H1 (cell line): Measurements from ENCODE around the gene PANX2. TPM values are rescaled to one million over a fixed set of nuclear protein-coding genes. Genes with fewer than 3 reads are reported as not detected.
A peak's percentile ranks its signal among the peaks of the same experiment; 100 is the strongest.

Experiments
- CTCF ChIA-PET: fragments of 300-600 bp; sonication (Branson Sonifier 250); formaldehyde crosslinking; loops from one replicate; lab custom pipeline; 2021; ENCODE audit not compliant: partially characterized antibody; lab: Charles Lee
- POLR2A ChIA-PET: fragments of 300-600 bp; sonication (Branson Sonifier 250); formaldehyde crosslinking; loops from one replicate; lab custom pipeline; 2021; ENCODE audit warnings: inconsistent platforms; ENCODE audit not compliant: partially characterized antibody; lab: Charles Lee
- DNase-seq, 2 experiments: peaks; one replicate each; pipeline versions ENCODE4 v3.0.0 to v3.0.0-alpha.2; 2010 to 2022; ENCODE audit warnings: low spot score in 2 of 2, low read depth in 1 of 2, mixed read lengths in 1 of 2
- FAIRE-seq: peaks from 2 replicates; lab custom pipeline; 2011; peaks lifted over from hg19 to GRCh38; lab: Jason Lieb, UNC
- H2AFZ ChIP-seq: 2 replicates; pipeline ENCODE4 v1.8.1; 2012; ENCODE audit warnings: low read length, inconsistent platforms
- H2AK5ac ChIP-seq: 2 replicates; pipeline ENCODE4 v1.6.1; 2013; ENCODE audit warnings: low read depth, low read length
- H2BK120ac ChIP-seq: replicated peaks from 2 replicates; pipeline ENCODE3; 2013; ENCODE audit warnings: low read depth, low read length, inconsistent platforms
- H2BK12ac ChIP-seq: 2 replicates; pipeline ENCODE4 v1.6.1; 2013; ENCODE audit warnings: low read depth, low read length
- H2BK15ac ChIP-seq: 2 replicates; pipeline ENCODE4 v1.6.1; 2013; ENCODE audit warnings: low read length
- H2BK20ac ChIP-seq: 2 replicates; pipeline ENCODE4 v1.6.1; 2013; ENCODE audit warnings: low read length
- H2BK5ac ChIP-seq: 2 replicates; pipeline ENCODE4 v1.6.1; 2013; ENCODE audit warnings: low read depth, low read length
- H3K14ac ChIP-seq: 2 replicates; pipeline ENCODE4 v1.6.1; 2013; ENCODE audit warnings: inconsistent platforms; ENCODE audit not compliant: insufficient read length
- H3K18ac ChIP-seq: 2 replicates; pipeline ENCODE4 v1.6.1; 2013; ENCODE audit warnings: low read length; ENCODE audit errors: extremely low read depth
- H3K23ac ChIP-seq: 2 replicates; pipeline ENCODE4 v1.6.1; 2013; ENCODE audit warnings: inconsistent platforms; ENCODE audit not compliant: insufficient read length
- H3K23me2 ChIP-seq: 2 replicates; pipeline ENCODE4 v1.6.1; 2013; ENCODE audit warnings: low read depth, low read length
- H3K27ac ChIP-seq: 2 replicates; pipeline ENCODE4 v1.6.1; 2011; ENCODE audit warnings: low read depth, low read length, inconsistent platforms
- H3K27me3 ChIP-seq, 4 experiments: replicated peaks in 1 of 4; 1 replicate in 1 of 4; 2 replicates in 3 of 4; pipeline versions ENCODE4 v1.6.1 to v1.8.1; 2011 to 2013; ENCODE audit warnings: low read length in 3 of 4, mild to moderate bottlenecking in 3 of 4, inconsistent platforms in 2 of 4, mixed read lengths in 2 of 4, moderate library complexity in 1 of 4; ENCODE audit not compliant: control insufficient read depth in 3 of 4, insufficient read depth in 3 of 4; ENCODE audit errors: extremely low read depth in 1 of 4
- H3K36me3 ChIP-seq, 4 experiments: 2 replicates each; pipeline versions ENCODE4 v1.6.1 to v1.8.1; 2011 to 2013; ENCODE audit warnings: mild to moderate bottlenecking in 4 of 4, low read length in 3 of 4, moderate library complexity in 2 of 4, control low read depth in 1 of 4, inconsistent platforms in 1 of 4; ENCODE audit not compliant: insufficient read depth in 4 of 4, control insufficient read depth in 2 of 4
- H3K4ac ChIP-seq: replicated peaks from 2 replicates; pipeline ENCODE3; 2013; ENCODE audit warnings: low read length, low read depth, mixed read lengths, inconsistent platforms; ENCODE audit not compliant: insufficient read length
- H3K4me1 ChIP-seq, 4 experiments: replicated peaks in 1 of 4; 1 replicate in 1 of 4; 2 replicates in 3 of 4; pipeline versions ENCODE4 v1.6.1 to v1.8.1; 2011 to 2013; ENCODE audit warnings: low read length in 3 of 4, inconsistent platforms in 2 of 4, mixed read lengths in 1 of 4; ENCODE audit not compliant: insufficient read depth in 4 of 4, control insufficient read depth in 3 of 4
- H3K4me2 ChIP-seq, 2 experiments: 2 replicates each; pipeline versions ENCODE4 v1.6.1 to v1.8.1; 2011 to 2013; ENCODE audit warnings: low read depth in 2 of 2, low read length in 2 of 2, control low read depth in 1 of 2, inconsistent platforms in 1 of 2, mild to moderate bottlenecking in 1 of 2; ENCODE audit not compliant: insufficient read depth in 1 of 2
- H3K4me3 ChIP-seq, 4 experiments: fragments of 200-600, 300-600 bp in 1 of 4; sonication (generic), shearing (Covaris generic), sonication (Bioruptor Twin) in 1 of 4; 2 replicates each; pipeline versions ENCODE4 v1.5.1 to v1.8.1; 2011 to 2016; ENCODE audit warnings: low read length in 4 of 4, low read depth in 3 of 4, control low read depth in 2 of 4, inconsistent platforms in 2 of 4, mild to moderate bottlenecking in 2 of 4, mixed read lengths in 1 of 4, moderate library complexity in 1 of 4; ENCODE audit not compliant: insufficient read depth in 2 of 4; ENCODE audit errors: extremely low read depth in 1 of 4
- H3K56ac ChIP-seq: replicated peaks from 2 replicates; pipeline ENCODE3; 2013; ENCODE audit warnings: low read depth, mild to moderate bottlenecking, mixed read lengths, low read length, inconsistent platforms; ENCODE audit not compliant: insufficient read length
- H3K79me1 ChIP-seq: 2 replicates; pipeline ENCODE4 v1.6.1; 2013; ENCODE audit warnings: low read depth, low read length, control low read depth
- H3K79me2 ChIP-seq, 2 experiments: 2 replicates each; pipeline versions ENCODE4 v1.6.1 to v1.8.1; 2012 to 2013; ENCODE audit warnings: low read length in 2 of 2, mild to moderate bottlenecking in 2 of 2, inconsistent platforms in 1 of 2; ENCODE audit not compliant: insufficient read depth in 2 of 2, control insufficient read depth in 1 of 2
- H3K9ac ChIP-seq, 4 experiments: replicated peaks in 1 of 4; 1 replicate in 1 of 4; 2 replicates in 3 of 4; pipeline versions ENCODE4 v1.6.1 to v1.8.1; 2011 to 2013; ENCODE audit warnings: low read depth in 3 of 4, low read length in 3 of 4, control low read depth in 2 of 4, mild to moderate bottlenecking in 2 of 4, moderate library complexity in 2 of 4, inconsistent platforms in 1 of 4; ENCODE audit errors: extremely low read depth in 1 of 4
- H3K9me3 ChIP-seq, 2 experiments: 2 replicates each; pipeline versions ENCODE4 v1.6.1 to v1.8.1; 2012 to 2013; ENCODE audit warnings: mild to moderate bottlenecking in 2 of 2, moderate library complexity in 2 of 2, control low read depth in 1 of 2, inconsistent platforms in 1 of 2, low read depth in 1 of 2, low read length in 1 of 2, mixed read lengths in 1 of 2; ENCODE audit not compliant: insufficient read depth in 2 of 2
- H4K20me1 ChIP-seq, 2 experiments: replicated peaks in 1 of 2; 2 replicates each; pipeline versions ENCODE3 to v1.8.1; 2011 to 2013; ENCODE audit warnings: inconsistent platforms in 2 of 2, low read length in 2 of 2, mild to moderate bottlenecking in 1 of 2; ENCODE audit not compliant: insufficient read depth in 2 of 2, control insufficient read depth in 1 of 2
- H4K5ac ChIP-seq: 2 replicates; pipeline ENCODE4 v1.6.1; 2013; ENCODE audit warnings: low read length, low read depth, mixed read lengths, inconsistent platforms; ENCODE audit not compliant: insufficient read length
- H4K8ac ChIP-seq: 2 replicates; pipeline ENCODE4 v1.8.0; 2013; ENCODE audit warnings: mild to moderate bottlenecking, moderate library complexity, low read length, inconsistent platforms; ENCODE audit not compliant: insufficient read depth; ENCODE audit errors: extremely low read depth
- H4K91ac ChIP-seq: replicated peaks from 2 replicates; pipeline ENCODE3; 2013; ENCODE audit warnings: low read length, mixed read lengths, inconsistent platforms; ENCODE audit not compliant: insufficient read length
- BRCA1 ChIP-seq: IDR thresholded peaks from 2 replicates; pipeline ENCODE4 v1.6.1; 2012; ENCODE audit warnings: low read depth, low read length, improper control_type of control experiment
- EZH2 ChIP-seq: fragments of 200-600 bp; sonication (generic); IDR thresholded peaks from 2 replicates; pipeline ENCODE4 v1.7.1; 2012; ENCODE audit warnings: low read depth, mild to moderate bottlenecking, moderate library complexity, low read length, inconsistent platforms; ENCODE audit not compliant: severe bottlenecking
- RAD21 ChIP-seq, 2 experiments: IDR thresholded peaks in 1 of 2; conservative IDR thresholded peaks in 1 of 2; 2 replicates each; pipeline ENCODE4 v1.6.1; 2011; ENCODE audit warnings: low read depth in 2 of 2, low read length in 2 of 2, improper control_type of control experiment in 1 of 2, inconsistent platforms in 1 of 2, mild to moderate bottlenecking in 1 of 2, moderate library complexity in 1 of 2
- SAP30 ChIP-seq: fragments of 300-600 bp; sonication (generic); IDR thresholded peaks from 2 replicates; pipeline ENCODE4 v1.7.1; 2012; ENCODE audit warnings: low read length, moderate library complexity, mild to moderate bottlenecking, inconsistent platforms; ENCODE audit not compliant: insufficient read depth, insufficient replicate concordance
- TBP ChIP-seq: IDR thresholded peaks from 2 replicates; pipeline ENCODE4 v1.6.1; 2011; ENCODE audit warnings: low read depth, low read length, improper control_type of control experiment
- WGBS, 2 experiments: shearing (Covaris generic) in 1 of 2; methylation state at CpG; one replicate each; pipeline versions ENCODE4 v1.1.6 to v1.1.7; 2013 to 2015; ENCODE audit warnings: low lambda C conversion rate in 2 of 2, mixed read lengths in 2 of 2, inconsistent platforms in 1 of 2, low coverage in 1 of 2, missing lambda C conversion rate in 1 of 2; ENCODE audit not compliant: insufficient replicate concordance in 2 of 2, insufficient coverage in 1 of 2, insufficient read length in 1 of 2; ENCODE audit errors: extremely low coverage in 1 of 2, missing lambda C conversion rate in 1 of 2; 5-methylcytosine and 5-hydroxymethylcytosine counted together
- polyA plus RNA-seq, 7 experiments: library from polyadenylated mRNA; depleted of rRNA in 3 of 7; stranded (reverse) in 5 of 7; unstranded in 2 of 7; fragments of >200 nt in 5 of 7; fragments of 200-250 nt in 2 of 7; gene quantifications; 1 replicate in 5 of 7; 2 replicates in 1 of 7; 4 replicates in 1 of 7; pipeline versions ENCODE4 v1.2.1 to v1.2.3, GENCODE V29; 2011 to 2013; ENCODE audit warnings: missing spikeins in 2 of 7, mixed read lengths in 2 of 7
- total RNA-seq: library from RNA; stranded (reverse); fragmentation: NEBNext Ultra II Directional; extraction: Animal tissue kit (Norgen Biotek cat#: 25700); gene quantifications from 2 replicates; pipeline ENCODE4 v1.2.1, GENCODE V29; 2021
- TF ChIP-seq, protein P1 (sequence below): IDR thresholded peaks from 2 replicates; pipeline ENCODE4 v1.6.1; 2011; ENCODE audit warnings: low read depth, mild to moderate bottlenecking, low read length; ENCODE audit not compliant: insufficient read depth
- TF ChIP-seq, protein P2 (sequence below): IDR thresholded peaks from 2 replicates; pipeline ENCODE4 v1.6.1; 2012; ENCODE audit warnings: low read length, inconsistent platforms

Gene PANX2
- total and polyA plus RNA-seq, 2 of the 8 experiments (the other 6 are each of a cell fraction or from before 2014, with no cell fraction given), result 3.5 to 5.0 TPM

GRCh38 chr22:50209893-50210292 is 39.4 kb downstream of the PANX2 start:
- Histone ChIP-seq H3K4me3 (no peak overlapping the region), H2BK120ac (no peak overlapping the region), H2BK15ac (no peak overlapping the region), H3K23ac (no peak overlapping the region), H3K4ac (no peak overlapping the region), H2AK5ac (no peak overlapping the region), H3K79me1 (peaks cover 5% of the 10 kb centered on the region; the same call in 1 of the 2 replicates), H3K27ac (no peak overlapping the region), H2BK5ac (no peak overlapping the region; the same call in 1 of the 2 replicates), H3K9ac (no peak overlapping the region), H2AFZ (no peak overlapping the region), H3K14ac (no peak overlapping the region), H3K18ac (no peak overlapping the region), H3K79me2 (peaks cover 0 to 13% of the 10 kb centered on the region in 2 experiments; a peak in 1 of 4 replicates), H3K56ac (no peak overlapping the region), H4K91ac (no peak overlapping the region), H3K4me1 (peaks cover 0 to 3% (median 1%) of the 10 kb centered on the region in 4 experiments; a peak in 2 of 7 replicates), H4K20me1 (peaks cover 8 to 21% of the 10 kb centered on the region in 2 experiments), H3K23me2 (no peaks in the 10 kb centered on the region), H3K4me2 (no peak overlapping the region), H4K5ac (no peak overlapping the region), H2BK20ac (no peak overlapping the region), H3K27me3 (no peaks in the 10 kb centered on the region), H3K9me3 (no peaks in the 10 kb centered on the region), H2BK12ac (no peak overlapping the region), H4K8ac (peak overlapping the region; percentile 74), H3K36me3 (peaks cover 4 to 32% (median 21%) of the 10 kb centered on the region in 4 experiments; a peak in 7 of 8 replicates)
- DNase-seq (peak in 1 of 2 experiments; percentile 78), FAIRE-seq (no peak)
- ChIA-PET CTCF (interaction anchor here (0.9 kb wide), 1 partner anchor 31 kb away, joined by 3 read pairs; no protein-coding TSS in a partner anchor), POLR2A (no interaction called here)
- WGBS, 2 experiments, result 72% methylated on average over 18 of the region's 20 CpGs; no CpG with 5 or more reads in 1 of the 2 experiments
- TF ChIP-seq SAP30, result no peak
- TF ChIP-seq, protein P1, sequence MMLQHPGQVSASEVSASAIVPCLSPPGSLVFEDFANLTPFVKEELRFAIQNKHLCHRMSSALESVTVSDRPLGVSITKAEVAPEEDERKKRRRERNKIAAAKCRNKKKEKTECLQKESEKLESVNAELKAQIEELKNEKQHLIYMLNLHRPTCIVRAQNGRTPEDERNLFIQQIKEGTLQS, result no peak
- TF ChIP-seq, protein P2, sequence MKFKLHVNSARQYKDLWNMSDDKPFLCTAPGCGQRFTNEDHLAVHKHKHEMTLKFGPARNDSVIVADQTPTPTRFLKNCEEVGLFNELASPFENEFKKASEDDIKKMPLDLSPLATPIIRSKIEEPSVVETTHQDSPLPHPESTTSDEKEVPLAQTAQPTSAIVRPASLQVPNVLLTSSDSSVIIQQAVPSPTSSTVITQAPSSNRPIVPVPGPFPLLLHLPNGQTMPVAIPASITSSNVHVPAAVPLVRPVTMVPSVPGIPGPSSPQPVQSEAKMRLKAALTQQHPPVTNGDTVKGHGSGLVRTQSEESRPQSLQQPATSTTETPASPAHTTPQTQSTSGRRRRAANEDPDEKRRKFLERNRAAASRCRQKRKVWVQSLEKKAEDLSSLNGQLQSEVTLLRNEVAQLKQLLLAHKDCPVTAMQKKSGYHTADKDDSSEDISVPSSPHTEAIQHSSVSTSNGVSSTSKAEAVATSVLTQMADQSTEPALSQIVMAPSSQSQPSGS, result no peak
- TF ChIP-seq EZH2, result no peak
- TF ChIP-seq TBP, result no peak
- TF ChIP-seq RAD21 (IDR thresholded peaks at IDR 0.05 in 1 of 2, conservative IDR thresholded peaks at IDR 0.05 in 1 of 2; ENCODE audit: low read depth in 2 of 2, low read length in 2 of 2), result peak; percentile 67 to 72
- no peak for TF ChIP-seq BRCA1
